GM19351 (cell line): ENCODE data around the gene TBC1D5.
"Not testable (repeated sequence)": the region's sequence is repeated elsewhere in the genome, so short reads cannot be mapped to it uniquely, and the experiment has no call there.

ENCODE experiments used
- ATAC-seq: cut with Tn5 transposase; IDR thresholded peaks from one replicate; pipeline ENCODE4 v1.9.1; 2021; ENCODE audit warnings: mild to moderate bottlenecking, moderate library complexity; ENCODE audit not compliant: unreplicated experiment

TBC1D5 gene

DNA sequence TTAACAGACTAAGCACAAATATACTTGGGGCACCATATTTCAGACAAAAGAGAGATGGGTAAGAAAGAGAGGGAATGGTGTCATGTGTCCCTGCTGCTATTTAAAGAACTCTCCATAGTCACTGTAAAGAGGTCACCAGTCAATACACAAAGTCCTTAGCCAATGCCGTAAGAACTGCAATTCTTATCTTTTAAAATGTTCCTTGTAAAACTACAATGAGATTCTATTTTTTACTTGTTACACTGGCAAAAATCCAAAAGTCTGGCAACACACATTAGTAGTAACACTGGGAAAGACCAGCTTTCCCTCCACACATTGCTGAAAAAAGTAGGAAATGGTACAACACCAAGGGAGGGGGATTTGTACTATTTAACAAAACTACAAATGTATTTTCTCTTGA lies 189.4 kb downstream of the TBC1D5 start:
- no peak for ATAC-seq

DNA sequence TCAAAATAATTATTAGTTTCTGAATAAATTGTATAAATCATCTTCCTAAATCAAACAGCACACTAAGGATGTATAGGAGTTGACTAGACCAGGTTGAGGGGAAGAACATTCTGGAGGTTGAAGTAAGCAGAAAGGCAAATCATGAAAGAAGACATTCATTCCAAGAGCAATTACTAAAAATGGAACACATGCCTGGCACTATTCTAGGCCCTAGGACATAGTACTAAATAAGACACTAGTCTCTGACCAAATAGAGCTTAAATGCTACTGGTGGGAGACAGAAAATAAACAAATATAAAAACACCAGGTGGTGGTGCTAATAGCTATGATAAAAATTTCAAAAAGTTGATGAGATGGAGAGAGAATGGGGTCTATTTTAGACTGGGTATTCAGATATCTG lies 190.1 kb downstream of the TBC1D5 start:
- no peak for ATAC-seq

DNA sequence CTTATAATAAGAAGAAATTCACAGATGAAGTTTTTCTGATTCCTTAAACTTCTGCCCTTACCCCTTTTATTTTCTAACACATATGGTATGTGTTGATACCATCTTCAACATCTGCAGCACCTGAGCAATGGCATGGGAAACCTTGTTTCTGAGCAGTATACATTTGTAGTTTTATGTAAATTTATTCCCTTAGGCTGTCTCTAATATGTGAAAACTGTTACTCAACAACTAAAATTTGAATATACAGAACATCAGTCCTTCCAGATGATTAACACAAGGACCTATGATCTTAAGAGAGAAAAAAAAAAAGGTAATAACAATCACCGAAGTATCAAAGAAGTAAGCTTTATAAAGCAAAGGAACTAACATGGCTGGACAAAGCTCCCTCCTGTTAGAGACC lies 190.5 kb downstream of the TBC1D5 start:
- no peak for ATAC-seq

DNA sequence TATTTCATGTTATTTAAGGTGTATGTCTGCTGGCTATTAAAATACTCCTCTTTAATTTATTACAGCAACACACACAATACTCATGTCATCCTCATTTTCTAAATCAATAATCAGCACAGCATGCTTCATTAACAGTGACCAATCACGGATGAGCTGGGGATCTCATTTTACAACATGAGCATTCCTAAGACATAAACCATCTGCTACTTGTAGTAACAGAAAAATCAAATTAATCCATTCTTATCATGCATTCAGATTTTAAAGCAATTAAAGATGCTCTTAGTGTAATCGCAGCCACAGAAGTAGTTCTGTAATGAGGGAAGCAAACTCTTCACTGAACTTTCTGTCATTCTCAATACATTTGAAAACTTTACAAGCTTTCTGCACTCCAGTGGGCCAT lies 191.1 kb downstream of the TBC1D5 start:
- ATAC-seq = no peak

DNA sequence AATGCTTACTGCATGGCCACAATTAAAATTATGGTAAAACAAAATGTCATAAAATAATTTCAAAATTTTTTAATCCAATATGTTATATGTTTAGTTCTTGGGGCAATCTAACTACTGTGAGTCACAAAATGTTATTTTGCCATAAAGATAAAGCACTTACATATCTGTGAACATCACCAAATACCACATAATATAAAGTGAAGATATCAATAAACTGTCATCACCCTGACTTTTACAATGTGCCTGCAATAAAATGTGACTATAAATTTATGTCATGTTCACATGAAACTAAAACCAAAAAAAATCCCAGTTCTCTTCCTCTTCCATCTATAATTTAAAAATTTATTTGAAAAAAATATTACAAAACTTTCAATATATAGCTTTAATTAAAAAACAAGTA lies 191.8 kb downstream of the TBC1D5 start:
- no peak for ATAC-seq

DNA sequence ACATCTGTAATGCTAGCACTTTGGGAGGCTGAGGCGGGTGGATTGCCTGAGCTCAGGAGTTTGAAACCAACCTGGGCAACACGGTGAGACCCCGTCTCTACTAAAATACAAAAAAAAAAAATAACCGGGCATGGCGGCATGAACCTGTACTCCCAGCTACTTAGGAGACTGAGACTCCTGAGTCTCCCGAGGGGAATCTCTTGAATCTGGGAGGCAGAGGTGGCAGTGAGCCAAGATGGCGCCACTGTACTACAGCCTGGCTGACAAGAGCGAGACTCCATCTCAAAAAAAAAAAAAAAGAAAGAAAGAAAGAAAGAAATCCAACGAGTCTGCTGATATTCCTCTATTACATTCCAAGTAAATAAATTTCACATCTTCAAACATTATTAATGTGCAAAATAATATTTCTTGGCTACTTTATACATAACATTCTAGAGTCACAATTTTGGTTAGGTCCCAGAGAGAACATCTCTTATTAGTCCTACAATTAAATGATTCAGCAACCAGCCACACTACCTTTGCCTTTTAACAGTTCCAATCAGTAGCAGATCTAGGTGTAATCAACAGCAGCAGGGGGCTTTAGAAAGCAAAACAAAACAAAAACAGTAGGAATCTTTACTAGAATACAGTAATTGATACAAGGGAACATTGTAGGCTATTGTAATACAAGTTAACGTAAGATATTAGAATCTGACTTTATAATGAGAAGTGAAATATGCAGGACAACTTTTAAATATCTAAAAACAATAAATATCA lies 195.8 kb downstream of the TBC1D5 start:
- ATAC-seq = no peak

DNA sequence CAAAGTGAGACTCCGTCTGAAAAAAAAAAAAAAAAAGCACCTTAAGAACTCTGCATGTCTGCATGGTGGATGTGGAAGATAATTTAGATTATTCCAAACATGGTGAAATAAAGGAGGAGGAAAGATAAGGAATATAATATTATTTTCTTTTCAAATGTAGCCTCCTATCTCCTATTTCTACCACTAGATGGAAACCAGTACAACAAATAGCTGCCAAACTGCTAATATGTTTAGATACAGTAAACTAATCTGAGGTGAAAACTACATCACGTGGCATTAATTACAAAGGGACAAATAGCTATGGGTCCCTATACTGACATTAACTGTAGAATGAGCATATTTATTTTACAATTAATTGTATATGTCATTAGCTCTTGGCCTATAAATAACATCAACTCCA lies 197.8 kb downstream of the TBC1D5 start:
- no peak for ATAC-seq

DNA sequence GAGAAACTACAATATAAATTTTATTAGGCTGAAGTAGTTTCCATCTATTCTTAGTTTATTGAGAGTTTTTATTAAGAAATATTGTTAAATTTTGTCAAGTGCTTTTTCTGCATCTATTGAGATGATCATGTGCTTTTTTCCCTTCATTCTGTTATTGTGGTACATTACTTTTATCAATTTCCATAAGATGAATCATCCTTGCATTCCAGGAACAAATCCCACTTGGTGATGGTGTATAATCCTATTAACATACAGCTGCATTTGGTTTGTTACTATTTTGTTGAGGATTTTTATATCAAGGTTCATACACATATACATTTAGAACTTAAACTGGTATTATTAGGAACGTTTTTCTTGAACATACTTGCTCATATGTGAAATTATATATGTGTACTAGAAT lies 199.8 kb downstream of the TBC1D5 start:
- ATAC-seq = no peak

DNA sequence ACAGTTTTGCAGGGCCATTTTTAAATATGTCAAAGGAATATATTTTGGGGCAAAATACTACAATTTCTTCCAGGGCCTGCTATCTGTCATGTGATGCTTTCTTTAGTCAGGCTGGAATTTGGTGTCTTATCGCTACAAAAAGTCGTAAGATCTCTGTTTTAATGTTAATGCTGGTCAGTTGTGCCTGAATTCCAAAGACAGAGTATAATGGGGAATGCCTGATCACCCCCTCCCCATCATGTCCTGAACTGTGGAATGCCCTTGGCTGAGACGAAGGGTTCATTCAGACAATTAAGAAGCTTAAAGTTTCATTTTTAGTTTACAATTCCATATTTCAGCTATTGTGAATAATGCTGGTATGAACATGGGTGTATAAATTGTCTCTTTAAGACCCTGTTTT lies 203.0 kb downstream of the TBC1D5 start:
- no peak for ATAC-seq

DNA sequence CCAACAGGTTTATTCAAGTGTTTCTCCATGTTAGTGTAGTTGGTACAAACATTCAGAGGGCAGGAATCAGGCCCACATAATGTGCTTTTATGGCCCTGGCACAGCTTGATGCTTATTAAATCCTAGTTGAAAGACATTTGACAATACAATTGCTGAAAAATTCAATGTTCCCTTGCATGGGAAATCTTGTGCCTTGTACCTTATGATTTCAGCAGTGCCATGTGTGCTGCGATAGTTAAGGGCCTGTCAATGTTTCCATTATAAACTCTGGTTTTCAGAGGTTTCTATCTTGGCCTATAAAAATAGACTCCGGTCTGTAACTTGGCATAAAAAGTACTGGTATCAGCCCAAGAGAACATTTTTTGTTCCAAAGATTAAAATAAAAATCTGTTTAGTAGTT lies 207.2 kb downstream of the TBC1D5 start:
- no peak for ATAC-seq

DNA sequence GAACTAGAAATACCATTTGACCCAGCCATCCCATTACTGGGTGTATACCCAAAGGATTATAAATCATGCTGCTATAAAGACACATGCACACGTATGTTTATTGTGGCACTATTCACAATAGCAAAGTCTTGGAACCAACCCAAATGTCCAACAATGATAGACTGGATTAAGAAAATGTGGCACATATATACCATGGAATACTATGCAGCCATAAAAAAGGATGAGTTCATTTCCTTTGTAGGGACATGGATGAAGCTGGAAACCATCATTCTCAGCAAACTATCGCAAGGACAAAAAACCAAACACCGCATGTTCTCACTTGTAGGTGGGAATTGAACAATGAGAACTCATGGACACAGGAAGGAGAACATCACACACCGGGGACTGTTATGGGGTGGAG lies 210.0 kb downstream of the TBC1D5 start:
- ATAC-seq = not testable (repeated sequence)

DNA sequence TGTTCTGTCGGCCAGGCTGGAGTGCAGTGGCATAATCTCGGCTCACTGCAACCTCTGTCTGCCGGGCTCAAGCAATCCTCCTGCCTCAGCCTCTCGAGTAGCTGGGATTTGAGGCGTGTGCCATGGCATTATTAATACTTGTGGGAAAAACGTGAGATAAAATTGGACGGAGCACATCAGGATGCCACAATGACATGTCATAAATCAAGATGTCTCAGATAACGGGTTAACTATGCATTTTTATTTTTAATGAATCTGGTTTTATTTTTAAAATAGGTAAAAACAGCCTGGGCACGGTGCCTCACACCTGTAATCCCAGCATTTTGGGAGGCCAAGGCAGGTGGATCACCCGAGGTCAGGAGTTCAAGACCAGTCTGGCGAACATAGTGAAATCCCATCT lies 212.8 kb downstream of the TBC1D5 start:
- ATAC-seq = no peak

DNA sequence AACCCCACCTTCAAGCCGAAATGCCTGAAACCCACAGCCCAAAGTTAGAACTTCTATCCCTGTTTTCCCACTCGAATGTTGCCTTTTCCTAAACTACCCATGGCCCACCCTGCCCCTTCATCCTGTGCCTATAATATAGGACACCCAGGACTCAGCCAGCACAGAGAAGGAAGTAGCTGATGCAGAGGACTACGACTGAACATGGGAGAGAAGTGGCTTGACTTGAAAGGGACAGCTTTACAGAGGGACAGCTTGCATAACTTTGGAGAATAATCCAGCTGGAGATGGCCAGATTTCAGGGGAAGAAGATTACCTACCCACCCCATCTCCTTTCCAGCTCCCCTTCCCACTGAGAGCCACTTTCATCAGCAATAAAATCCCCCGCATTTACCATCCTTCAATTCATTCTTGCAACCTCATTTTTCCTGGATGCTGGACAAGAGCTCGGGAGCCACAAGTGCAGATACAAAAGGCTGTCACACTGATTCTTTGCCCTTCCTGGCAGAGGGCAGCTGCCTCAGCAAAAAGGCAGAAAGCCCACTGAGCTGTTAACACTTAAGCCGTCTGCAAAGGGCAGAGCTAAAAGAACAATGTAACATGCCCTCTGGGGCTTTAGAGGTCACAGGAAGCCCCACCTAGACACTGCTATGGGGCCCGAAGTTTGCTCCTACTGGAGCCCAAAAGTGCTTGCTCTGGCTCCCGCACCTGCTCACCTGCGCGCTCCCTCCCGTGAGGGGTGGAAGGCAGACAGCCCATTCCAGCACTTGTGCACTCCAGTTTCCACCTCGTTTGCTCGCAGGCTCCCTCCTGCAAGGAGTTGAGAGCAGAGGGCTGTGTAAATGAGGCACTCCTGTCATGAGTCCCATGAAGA lies 224.0 kb downstream of the TBC1D5 start:
- no peak for ATAC-seq

DNA sequence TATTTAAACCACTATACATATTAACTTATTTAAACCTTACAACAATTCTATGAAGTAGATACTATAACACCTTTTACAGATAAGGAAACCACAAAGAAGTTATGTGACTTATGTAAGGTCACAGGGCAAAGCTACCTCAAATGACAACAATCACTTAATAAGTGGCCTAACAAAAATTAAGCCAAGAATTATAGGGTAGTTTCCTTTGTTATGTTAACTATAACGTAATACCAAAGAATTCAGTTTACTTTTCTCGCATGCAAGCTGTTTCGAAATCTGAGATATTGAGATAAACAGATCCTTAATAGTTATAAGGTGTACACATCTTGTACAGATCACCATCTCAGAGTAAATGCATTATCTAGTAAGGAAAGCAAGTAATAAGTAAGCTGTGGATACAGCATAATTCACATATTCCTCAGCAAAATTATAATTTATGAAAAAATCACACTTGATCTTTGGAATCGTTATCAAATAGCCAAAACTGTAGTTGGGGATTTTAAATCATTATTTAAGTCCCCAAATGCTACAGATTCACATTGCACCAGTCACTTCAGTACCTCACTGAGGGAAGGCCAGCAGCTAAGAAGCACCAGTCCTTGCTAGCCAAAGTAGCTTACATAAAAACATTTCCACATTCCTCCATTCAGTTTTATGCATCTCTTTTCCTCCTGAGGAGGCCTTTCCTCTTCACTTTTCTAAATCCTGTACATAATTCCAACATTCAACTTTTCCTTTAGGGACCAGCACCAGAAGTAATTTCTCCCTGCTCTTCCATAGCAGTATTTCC lies 226.8 kb downstream of the TBC1D5 start:
- ATAC-seq = no peak

DNA sequence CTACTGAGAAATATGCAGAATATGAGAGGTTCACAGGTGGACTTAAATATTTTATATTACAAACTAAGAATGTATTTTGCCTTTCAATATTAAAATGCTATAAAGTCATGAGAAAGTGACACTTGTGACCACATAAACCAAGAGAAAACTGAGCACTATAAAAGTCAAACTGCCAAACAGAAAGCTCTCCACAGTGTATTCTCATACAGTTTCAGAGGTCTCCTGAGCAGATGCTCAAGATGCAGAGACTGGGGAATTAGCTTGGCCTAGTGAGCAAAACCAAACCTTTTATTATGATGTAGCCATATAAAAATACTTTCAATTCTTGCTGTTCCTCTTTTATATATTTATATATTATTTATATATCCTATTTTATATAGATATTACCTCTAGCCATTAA lies 227.8 kb downstream of the TBC1D5 start:
- peak; percentile 72 for ATAC-seq

DNA sequence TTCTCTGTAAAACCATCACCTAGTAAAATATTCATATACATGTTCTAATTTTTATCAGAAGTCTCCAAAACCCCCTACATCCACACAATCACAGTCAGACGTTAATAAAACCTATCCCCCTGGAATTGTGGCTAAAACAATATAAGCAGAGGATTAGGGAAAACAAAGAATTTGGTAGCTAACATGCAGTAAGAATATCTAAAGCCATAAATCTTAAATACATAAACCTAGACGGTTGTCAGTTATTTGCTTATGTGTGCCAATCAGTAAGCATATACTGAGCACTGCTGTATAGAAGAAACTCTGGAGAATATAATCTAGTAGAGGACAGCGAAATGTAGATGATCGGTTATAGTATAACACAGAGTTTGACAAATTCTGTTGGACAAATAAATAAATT lies 232.2 kb downstream of the TBC1D5 start:
- no peak for ATAC-seq

DNA sequence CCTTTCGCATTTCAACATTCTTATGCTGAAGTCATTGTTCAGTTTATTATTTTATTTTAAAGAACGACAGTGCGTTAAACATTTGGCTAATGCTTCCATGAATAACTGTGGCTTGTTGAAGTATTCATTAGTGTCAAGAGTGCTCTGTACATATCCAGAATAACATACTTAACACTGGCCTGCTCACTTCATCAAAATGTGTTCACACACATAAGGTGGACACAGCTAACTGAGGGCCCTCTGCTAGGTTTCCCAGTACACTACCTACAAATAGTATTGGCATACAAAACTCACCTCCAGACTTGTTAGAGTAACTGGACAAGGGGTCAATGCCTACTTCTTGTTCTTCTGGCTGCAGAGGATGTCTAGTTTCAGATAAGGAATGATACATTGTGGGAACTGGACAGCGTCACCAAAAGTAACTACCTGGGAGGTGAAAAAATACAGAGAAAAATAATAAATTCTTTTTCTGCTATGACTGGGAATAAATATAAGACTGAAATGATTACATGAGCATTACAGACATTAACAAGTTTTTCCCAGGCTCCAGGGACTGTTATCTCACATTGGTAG lies 234.2 kb downstream of the TBC1D5 start:
- no peak for ATAC-seq

DNA sequence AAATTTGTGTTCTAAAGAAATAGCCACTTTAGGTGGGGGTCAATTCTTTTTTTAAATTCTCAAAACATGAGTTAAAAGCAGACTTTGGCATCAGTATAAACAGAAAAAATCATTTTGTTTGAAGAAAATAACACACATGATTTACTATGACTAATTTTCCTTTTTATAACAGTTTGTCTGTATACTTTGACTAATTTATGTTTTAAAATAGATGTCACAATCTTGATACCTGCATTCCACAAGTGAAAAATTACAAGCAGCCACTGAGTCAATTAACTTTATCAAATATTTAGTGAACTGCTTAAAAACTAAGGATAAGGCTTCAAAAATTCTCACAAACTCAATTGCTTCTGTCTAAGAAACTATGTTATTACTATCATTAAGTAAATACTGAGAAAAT lies 235.0 kb downstream of the TBC1D5 start:
- no peak for ATAC-seq

DNA sequence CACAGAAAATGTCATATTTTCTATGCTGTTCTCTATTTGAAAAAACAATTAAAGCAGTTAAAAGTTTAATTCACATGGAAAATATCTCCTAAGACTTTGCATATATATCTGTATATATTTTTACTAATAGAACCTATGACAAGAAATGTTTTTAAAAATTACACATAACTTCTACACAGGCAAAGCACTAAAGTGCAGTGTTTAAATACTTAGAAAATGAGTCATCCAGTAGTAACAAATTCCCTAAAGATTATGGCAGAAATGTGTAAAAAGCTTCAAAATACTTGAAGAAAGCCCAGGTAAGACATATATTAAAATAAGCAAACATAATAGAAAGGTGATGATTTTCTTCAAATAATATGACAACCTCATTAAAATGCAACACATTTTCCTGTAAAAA lies 236.6 kb downstream of the TBC1D5 start:
- ATAC-seq = no peak

DNA sequence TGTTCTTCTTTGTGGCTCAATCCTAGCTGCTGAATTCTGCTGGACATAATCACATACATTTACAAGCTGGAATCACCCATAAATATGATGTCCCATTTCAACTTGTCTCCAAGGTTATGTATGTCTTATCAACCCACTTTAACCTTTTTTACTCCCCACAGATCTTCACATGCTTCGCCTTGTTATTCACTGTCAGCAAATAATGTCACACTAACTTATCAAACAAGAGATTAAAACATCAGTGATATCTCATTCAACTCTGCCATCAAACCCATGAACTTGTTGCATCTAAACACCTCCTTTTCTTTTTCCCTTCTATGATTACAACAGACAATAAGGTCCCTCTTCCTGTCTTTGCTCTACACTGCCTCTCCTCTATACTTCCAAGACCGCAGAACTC lies 240.7 kb downstream of the TBC1D5 start:
- no peak for ATAC-seq

DNA sequence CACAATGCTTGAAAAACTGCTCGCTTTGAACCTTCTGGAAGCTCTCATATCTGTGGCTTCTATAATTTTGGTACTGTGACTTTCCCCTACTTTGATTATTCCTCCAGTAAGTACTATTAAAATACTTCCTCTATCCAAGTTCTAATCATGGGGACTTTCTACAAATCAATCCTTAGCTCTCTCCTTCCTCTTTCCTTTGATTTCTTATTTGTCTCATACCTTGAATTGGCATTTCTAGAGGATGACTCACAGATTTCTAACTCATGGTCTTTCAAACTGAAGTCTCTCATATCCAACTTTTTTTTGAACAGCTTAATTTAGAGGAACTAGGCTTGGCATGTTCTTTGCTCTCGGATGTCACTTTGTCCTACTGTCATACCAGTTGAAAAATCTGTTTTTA lies 241.8 kb downstream of the TBC1D5 start:
- no peak for ATAC-seq
